Natural killer cell (primary cell): ENCODE results near the gene ATP2B2. TPM values are rescaled to one million over a fixed set of nuclear protein-coding genes. Genes with fewer than 3 reads are reported as not detected.

Experiments used
- ATAC-seq, 3 donors: fragments of 150-1000 bp in 2 of 3; fragments of 200-7000 bp in 1 of 3; cut with Tn5 transposase; 1 replicate in 1 of 3; 2 replicates in 2 of 3; pipeline ENCODE4 v1.10.0; 2021; ENCODE audit warnings: mild to moderate bottlenecking in 2 of 3, moderate library complexity in 2 of 3
- DNase-seq, 2 donors: peaks; one replicate each; pipeline versions ENCODE4 v3.0.0 to v3.0.0-alpha.2; 2013 to 2021; ENCODE audit warnings: mixed read lengths in 1 of 2
- H3K27ac ChIP-seq: one replicate; pipeline ENCODE4 v1.5.1; 2013; ENCODE audit warnings: mild to moderate bottlenecking, low read length
- H3K27me3 ChIP-seq: one replicate; pipeline ENCODE4 v1.6.1; 2013; ENCODE audit warnings: low read length; ENCODE audit not compliant: control insufficient read depth, insufficient read depth
- H3K36me3 ChIP-seq: one replicate; pipeline ENCODE4 v1.6.1; 2013; ENCODE audit warnings: low read length; ENCODE audit not compliant: control insufficient read depth, insufficient read depth
- H3K4me1 ChIP-seq: one replicate; pipeline ENCODE4 v1.6.1; 2013; ENCODE audit warnings: low read length; ENCODE audit not compliant: control insufficient read depth, insufficient read depth
- H3K4me3 ChIP-seq: one replicate; pipeline ENCODE4 v1.5.1; 2013; ENCODE audit warnings: low read length
- H3K9me3 ChIP-seq: one replicate; pipeline ENCODE4 v1.6.1; 2013; ENCODE audit warnings: low read length; ENCODE audit not compliant: control insufficient read depth, insufficient read depth
- H3K27ac Mint-ChIP-seq, 2 donors: one replicate each; pipeline ENCODE4 v1.8.0; 2022; ENCODE audit warnings: mild to moderate bottlenecking in 2 of 2, mixed read lengths in 2 of 2, moderate library complexity in 1 of 2
- H3K27me3 Mint-ChIP-seq, 2 donors: one replicate each; pipeline ENCODE4 v1.8.0; 2022; ENCODE audit warnings: low read depth in 2 of 2, mixed read lengths in 2 of 2
- H3K36me3 Mint-ChIP-seq: one replicate; pipeline ENCODE4 v1.8.0; 2022; ENCODE audit warnings: mixed read lengths
- H3K4me1 Mint-ChIP-seq, 2 donors: one replicate each; pipeline ENCODE4 v1.8.0; 2022; ENCODE audit warnings: mixed read lengths in 2 of 2
- H3K4me3 Mint-ChIP-seq: one replicate; pipeline ENCODE4 v1.8.0; 2022; ENCODE audit warnings: mild to moderate bottlenecking, moderate library complexity, mixed read lengths
- H3K9me3 Mint-ChIP-seq, 2 donors: one replicate each; pipeline ENCODE4 v1.8.0; 2022; ENCODE audit warnings: mixed read lengths in 2 of 2
- WGBS: methylation state at CpG from one replicate; pipeline ENCODE4 v1.1.7; 2013; ENCODE audit warnings: missing lambda C conversion rate; ENCODE audit not compliant: insufficient coverage; 5-methylcytosine and 5-hydroxymethylcytosine counted together
- intact Hi-C: fragments of 100-400 bp; cut with micrococcal nuclease; formaldehyde crosslinking; loops from one replicate; pipeline ENCODE4 v1.14.2; 2022
- total RNA-seq, 4 donors: library from RNA; stranded (reverse); fragments of 120-200 nt in 1 of 4; gene quantifications; one replicate each; pipeline versions ENCODE4 v1.2.3 to v1.2.4, GENCODE V29; 2013 to 2022
- TF ChIP-seq, protein P1 (sequence below): fragments of 200-600 bp; IDR thresholded peaks from one replicate; pipeline ENCODE4 v1.8.0; 2022; ENCODE audit warnings: antibody characterized with exemption

The ATP2B2 gene
- total RNA-seq, 3 donors from 2014 or later (not counting 1 experiment from before 2014, with no cell fraction given): not detected

GRCh38 chr3:10553591-10554235 lies 48.3 kb upstream of the ATP2B2 start:
- H3K4me3 Mint-ChIP-seq: no peak overlapping the region
- DNase-seq: no peak
- TF ChIP-seq, protein P1, sequence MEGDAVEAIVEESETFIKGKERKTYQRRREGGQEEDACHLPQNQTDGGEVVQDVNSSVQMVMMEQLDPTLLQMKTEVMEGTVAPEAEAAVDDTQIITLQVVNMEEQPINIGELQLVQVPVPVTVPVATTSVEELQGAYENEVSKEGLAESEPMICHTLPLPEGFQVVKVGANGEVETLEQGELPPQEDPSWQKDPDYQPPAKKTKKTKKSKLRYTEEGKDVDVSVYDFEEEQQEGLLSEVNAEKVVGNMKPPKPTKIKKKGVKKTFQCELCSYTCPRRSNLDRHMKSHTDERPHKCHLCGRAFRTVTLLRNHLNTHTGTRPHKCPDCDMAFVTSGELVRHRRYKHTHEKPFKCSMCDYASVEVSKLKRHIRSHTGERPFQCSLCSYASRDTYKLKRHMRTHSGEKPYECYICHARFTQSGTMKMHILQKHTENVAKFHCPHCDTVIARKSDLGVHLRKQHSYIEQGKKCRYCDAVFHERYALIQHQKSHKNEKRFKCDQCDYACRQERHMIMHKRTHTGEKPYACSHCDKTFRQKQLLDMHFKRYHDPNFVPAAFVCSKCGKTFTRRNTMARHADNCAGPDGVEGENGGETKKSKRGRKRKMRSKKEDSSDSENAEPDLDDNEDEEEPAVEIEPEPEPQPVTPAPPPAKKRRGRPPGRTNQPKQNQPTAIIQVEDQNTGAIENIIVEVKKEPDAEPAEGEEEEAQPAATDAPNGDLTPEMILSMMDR: no peak
- H3K4me1 ChIP-seq: peaks cover 28% of the 10 kb centered on the region
- no peaks in the 10 kb centered on the region for H3K9me3 Mint-ChIP-seq
- peaks cover 29 to 41% of the 10 kb centered on the region in 2 donors for H3K4me1 Mint-ChIP-seq
- no peaks in the 10 kb centered on the region for H3K9me3 ChIP-seq
- H3K27me3 Mint-ChIP-seq: peaks cover 0 to 2% of the 10 kb centered on the region in 2 donors
- no peak for ATAC-seq
- intact Hi-C loops: no loop called here
- H3K27ac Mint-ChIP-seq: no peak overlapping the region
- no peak overlapping the region for H3K4me3 ChIP-seq
- no peak overlapping the region for H3K27ac ChIP-seq
- 79% methylated on average over 9 of the region's 9 CpGs for WGBS
- H3K36me3 ChIP-seq: no peaks in the 10 kb centered on the region
- H3K27me3 ChIP-seq: no peaks in the 10 kb centered on the region
- H3K36me3 Mint-ChIP-seq: no peaks in the 10 kb centered on the region

DNA sequence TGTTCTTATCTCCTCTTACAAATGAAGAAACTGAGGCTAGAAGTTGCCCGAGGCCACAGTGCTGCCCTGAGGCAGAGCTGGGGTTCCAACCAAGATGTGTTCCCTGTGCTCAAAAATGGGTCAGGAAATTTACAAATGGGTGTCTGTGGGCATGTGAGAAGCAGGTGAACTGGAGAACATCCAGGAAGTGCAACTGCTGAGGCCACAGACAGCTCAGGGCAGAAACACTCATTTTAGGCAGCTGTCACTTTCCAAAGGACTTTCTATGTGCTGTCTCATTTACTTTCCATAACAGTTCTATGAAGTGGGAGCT lies 47.2 kb upstream of the ATP2B2 start:
- Histone ChIP-seq H3K27me3 (no peaks in the 10 kb centered on the region), H3K4me1 (peaks cover 32% of the 10 kb centered on the region), H3K27ac (peak overlapping the region; percentile 20), H3K9me3 (no peaks in the 10 kb centered on the region), H3K36me3 (no peaks in the 10 kb centered on the region), H3K4me3 (no peak overlapping the region)
- intact Hi-C loops: no loop called here
- DNase-seq (peak in 1 of 2 donors; percentile 33), ATAC-seq (peak; percentile 8 to 37 (median 24))
- H3K27me3 Mint-ChIP-seq: no peaks in the 10 kb centered on the region
- peak overlapping the region; percentile 66 for H3K4me3 Mint-ChIP-seq
- H3K36me3 Mint-ChIP-seq: no peaks in the 10 kb centered on the region
- peak overlapping the region in 1 of 2 donors; percentile 69 for H3K27ac Mint-ChIP-seq
- H3K9me3 Mint-ChIP-seq: no peaks in the 10 kb centered on the region
- WGBS: 50% methylated on average over 1 of the region's 1 CpG
- TF ChIP-seq, protein P1: no peak
- H3K4me1 Mint-ChIP-seq: peaks cover 26 to 47% of the 10 kb centered on the region in 2 donors

DNA sequence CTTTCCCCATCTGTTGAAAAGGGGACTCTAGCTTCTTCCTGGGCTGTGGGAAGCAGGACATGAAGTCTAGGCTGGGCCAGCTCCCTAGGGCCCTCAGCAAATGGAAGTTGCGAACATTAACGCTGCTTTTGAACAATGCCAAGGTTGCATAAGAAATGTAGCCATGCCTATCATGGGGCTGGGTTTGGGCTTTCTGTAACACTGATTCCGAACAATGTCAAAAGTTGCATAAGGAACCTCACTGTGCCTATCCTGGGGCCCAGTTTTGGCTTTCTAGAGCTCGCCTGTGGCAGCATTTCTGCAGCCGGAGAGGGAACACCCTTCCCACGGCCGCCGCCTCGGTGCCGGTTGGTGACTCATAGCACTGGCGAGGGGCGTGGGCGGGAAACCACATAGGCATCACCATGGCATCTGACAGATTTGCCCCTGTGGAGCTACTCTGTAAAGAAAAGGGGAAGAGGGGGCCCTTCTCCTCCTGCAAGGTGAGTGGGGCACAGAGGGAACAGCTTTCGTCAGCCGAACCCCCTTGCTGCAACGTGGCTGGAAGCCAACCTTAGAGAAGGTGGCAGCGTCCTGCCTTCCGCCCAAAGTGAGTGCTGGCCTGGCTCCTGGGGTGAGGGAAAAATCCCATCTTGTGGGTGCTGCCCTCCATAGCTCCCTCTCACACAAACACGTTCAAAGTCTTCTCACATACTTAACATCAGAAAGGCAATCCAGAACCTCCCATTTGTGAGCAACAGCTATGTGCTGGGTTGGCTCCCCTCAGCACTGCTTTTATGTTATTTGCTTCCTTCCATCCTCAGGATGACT lies 46.6 kb upstream of the ATP2B2 start:
- peak; percentile 45 to 71 for DNase-seq
- TF ChIP-seq, protein P1: no peak
- no peak overlapping the region for H3K4me3 ChIP-seq
- Mint-ChIP-seq H3K36me3 (no peaks in the 10 kb centered on the region), H3K9me3 (no peaks in the 10 kb centered on the region), H3K4me3 (peak overlapping the region; percentile 66), H3K27me3 (no peaks in the 10 kb centered on the region), H3K4me1 (peaks cover 21 to 42% of the 10 kb centered on the region in 2 donors), H3K27ac (peak overlapping the region in 1 of 2 donors; percentile 69)
- WGBS: 45% methylated on average over 19 of the region's 19 CpGs
- no peaks in the 10 kb centered on the region for H3K27me3 ChIP-seq
- peaks cover 27% of the 10 kb centered on the region for H3K4me1 ChIP-seq
- intact Hi-C loops: no loop called here
- peak overlapping the region; percentile 20 for H3K27ac ChIP-seq
- no peaks in the 10 kb centered on the region for H3K36me3 ChIP-seq
- peak; percentile 59 to 90 (median 80) for ATAC-seq
- H3K9me3 ChIP-seq: no peaks in the 10 kb centered on the region
